ENCODE data around the gene CDADC1.

The CDADC1 gene

DNA sequence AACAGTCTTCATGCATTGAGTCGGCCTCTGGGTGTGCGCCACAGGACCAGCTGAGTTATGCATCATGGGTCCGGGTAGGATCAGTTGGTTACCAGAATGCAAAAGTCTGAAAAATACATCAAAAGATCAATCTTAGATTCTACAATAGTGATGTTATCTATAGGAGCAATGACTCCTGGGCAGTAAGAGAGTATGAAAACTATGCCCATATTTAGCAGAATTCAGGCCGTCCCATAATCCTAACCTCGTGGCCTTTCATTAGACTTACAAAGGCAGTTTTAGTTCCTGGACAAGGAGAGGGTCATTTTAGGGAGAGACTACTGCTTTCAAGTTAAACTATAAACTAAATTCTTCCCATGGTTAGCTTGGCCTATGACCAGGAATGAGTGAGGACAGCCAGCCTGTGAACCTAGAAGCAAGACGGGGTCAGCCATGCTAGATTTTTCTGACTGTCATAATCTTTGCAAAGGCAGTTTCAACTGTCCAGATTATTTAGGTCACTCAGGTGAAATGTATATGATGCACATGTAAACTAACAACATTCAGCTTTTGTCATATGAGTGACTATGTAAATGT, 11.8 kb upstream of the CDADC1 start:
- Histone ChIP-seq H3K9me3 (ENCODE audit: control insufficient read depth in 1 of 2, low read length in 2 of 2) (no peaks in the 10 kb centered on the region), H3K4me1 (ENCODE audit: control insufficient read depth in 1 of 2, insufficient read depth in 2 of 2, low read length in 2 of 2) (no peaks in the 10 kb centered on the region), H3K4me3 (ENCODE audit: low read depth in 1 of 2, low read length in 2 of 2) (no peak overlapping the region), H3K27ac (ENCODE audit: low read depth, low read length) (no peak overlapping the region), H3K9ac (ENCODE audit: low read depth in 1 of 2, low read length in 2 of 2) (no peak overlapping the region), H3K27me3 (ENCODE audit: control insufficient read depth in 1 of 2, insufficient read depth in 2 of 2, low read length in 2 of 2) (no peaks in the 10 kb centered on the region), H3K36me3 (ENCODE audit: control insufficient read depth in 1 of 2, insufficient read depth in 2 of 2, low read length in 2 of 2) (no peaks in the 10 kb centered on the region)

GRCh38 chr13:49238621-49239020, 9.1 kb upstream of the CDADC1 start:
- H3K9me3 ChIP-seq (ENCODE audit: control insufficient read depth in 1 of 2, low read length in 2 of 2) = no peaks in the 10 kb centered on the region

GRCh38 chr13:49240017-49240416, 7.7 kb upstream of the CDADC1 start:
- Histone ChIP-seq H3K9me3 (ENCODE audit: control insufficient read depth in 1 of 2, low read length in 2 of 2) (no peaks in the 10 kb centered on the region), H3K27ac (ENCODE audit: low read depth, low read length) (no peak overlapping the region), H3K9ac (ENCODE audit: low read depth in 1 of 2, low read length in 2 of 2) (no peak overlapping the region), H3K4me3 (ENCODE audit: low read depth in 1 of 2, low read length in 2 of 2) (no peak overlapping the region), H3K36me3 (ENCODE audit: control insufficient read depth in 1 of 2, insufficient read depth in 2 of 2, low read length in 2 of 2) (no peaks in the 10 kb centered on the region), H3K27me3 (ENCODE audit: control insufficient read depth in 1 of 2, insufficient read depth in 2 of 2, low read length in 2 of 2) (no peaks in the 10 kb centered on the region), H3K4me1 (ENCODE audit: control insufficient read depth in 1 of 2, insufficient read depth in 2 of 2, low read length in 2 of 2) (no peaks in the 10 kb centered on the region)

More at GRCh38 chr13:49238621-49239020, 9.1 kb upstream of the CDADC1 start:
- no peaks in the 10 kb centered on the region for H3K4me1 ChIP-seq (ENCODE audit: control insufficient read depth in 1 of 2, insufficient read depth in 2 of 2, low read length in 2 of 2)
- H3K9ac ChIP-seq (ENCODE audit: low read depth in 1 of 2, low read length in 2 of 2) = no peak overlapping the region
- no peaks in the 10 kb centered on the region for H3K27me3 ChIP-seq (ENCODE audit: control insufficient read depth in 1 of 2, insufficient read depth in 2 of 2, low read length in 2 of 2)
- no peak overlapping the region for H3K27ac ChIP-seq (ENCODE audit: low read depth, low read length)
- H3K36me3 ChIP-seq (ENCODE audit: control insufficient read depth in 1 of 2, insufficient read depth in 2 of 2, low read length in 2 of 2) = no peaks in the 10 kb centered on the region
- no peak overlapping the region for H3K4me3 ChIP-seq (ENCODE audit: low read depth in 1 of 2, low read length in 2 of 2)

- Histone ChIP-seq H3K27me3 (ENCODE audit: control insufficient read depth in 1 of 2, insufficient read depth in 2 of 2, low read length in 2 of 2) (no peaks in the 10 kb centered on the region), H3K4me3 (ENCODE audit: low read depth in 1 of 2, low read length in 2 of 2) (no peak overlapping the region), H3K9me3 (ENCODE audit: control insufficient read depth in 1 of 2, low read length in 2 of 2) (no peaks in the 10 kb centered on the region)
Observed at GRCh38 chr13:49241296-49241695, 6.4 kb upstream of the CDADC1 start.

DNA sequence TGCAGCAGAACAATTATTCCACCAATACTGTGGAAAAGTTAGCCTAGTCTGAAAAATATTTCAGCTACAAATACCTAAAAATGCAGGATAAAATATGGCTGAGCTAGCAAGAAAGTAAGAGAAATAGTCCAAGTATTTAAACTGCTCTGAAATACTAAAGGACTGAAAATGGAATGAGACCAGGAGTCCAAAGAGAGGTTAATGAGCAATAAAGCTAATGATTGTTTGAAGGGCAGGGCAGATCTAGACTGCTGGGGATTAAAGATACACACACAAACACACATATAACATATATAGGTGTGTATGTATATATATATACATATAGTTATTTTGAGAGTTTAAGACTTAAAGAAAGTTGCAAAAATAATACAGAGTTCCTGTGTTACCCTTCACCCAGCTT, 2.6 kb upstream of the CDADC1 start:
- no peak overlapping the region for H3K27ac ChIP-seq (ENCODE audit: low read depth, low read length)
- H3K9me3 ChIP-seq (ENCODE audit: control insufficient read depth in 1 of 2, low read length in 2 of 2) = no peaks in the 10 kb centered on the region

More at GRCh38 chr13:49241296-49241695, 6.4 kb upstream of the CDADC1 start:
- Histone ChIP-seq H3K36me3 (ENCODE audit: control insufficient read depth in 1 of 2, insufficient read depth in 2 of 2, low read length in 2 of 2) (no peaks in the 10 kb centered on the region), H3K9ac (ENCODE audit: low read depth in 1 of 2, low read length in 2 of 2) (no peak overlapping the region), H3K27ac (ENCODE audit: low read depth, low read length) (no peak overlapping the region), H3K4me1 (ENCODE audit: control insufficient read depth in 1 of 2, insufficient read depth in 2 of 2, low read length in 2 of 2) (peaks cover 0 to 4% of the 10 kb centered on the region in 2 donors)

DNA sequence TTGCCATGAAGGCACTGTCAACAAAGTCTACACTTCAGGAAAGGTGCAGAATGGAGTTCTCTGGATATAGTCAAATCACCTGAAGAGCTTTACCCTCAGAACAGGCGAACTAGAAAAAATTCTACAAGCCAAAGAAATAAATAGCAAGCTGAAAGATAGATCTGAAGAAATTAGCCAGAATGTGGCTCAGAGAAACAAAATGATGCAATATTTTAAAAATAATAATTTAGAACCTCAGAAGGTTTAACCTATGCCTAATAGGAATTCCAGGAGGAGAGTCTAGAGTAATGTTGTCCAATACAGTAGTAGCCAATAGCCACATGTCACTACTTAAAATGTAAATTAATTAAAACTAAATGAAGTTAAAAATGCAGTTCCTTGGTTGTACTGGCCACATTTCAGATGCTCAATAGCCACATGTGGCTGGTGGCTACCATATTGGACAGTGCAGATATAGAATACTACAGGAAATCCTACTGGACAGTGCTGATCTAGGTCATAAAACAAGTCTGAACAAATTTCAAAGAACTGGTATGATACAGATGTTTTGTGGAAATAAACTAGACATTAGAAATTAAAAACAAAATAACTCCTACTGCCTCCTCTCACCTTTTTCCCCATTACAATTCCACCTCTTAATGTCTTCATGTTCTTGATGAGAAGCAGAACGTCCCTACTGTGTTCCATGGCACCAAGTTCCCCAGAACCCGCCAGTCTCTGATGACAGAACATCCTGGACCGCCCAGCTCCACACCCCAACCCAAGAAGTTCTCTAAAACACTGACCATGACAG, 679 bp upstream of the CDADC1 start:
- peak overlapping the region; percentile 81 to 97 for H3K9ac ChIP-seq (ENCODE audit: low read depth in 1 of 2, low read length in 2 of 2)
- no peaks in the 10 kb centered on the region for H3K9me3 ChIP-seq (ENCODE audit: control insufficient read depth in 1 of 2, low read length in 2 of 2)
- peak overlapping the region; percentile 78 for H3K27ac ChIP-seq (ENCODE audit: low read depth, low read length)
- no peaks in the 10 kb centered on the region for H3K27me3 ChIP-seq (ENCODE audit: control insufficient read depth in 1 of 2, insufficient read depth in 2 of 2, low read length in 2 of 2)
- peaks cover 5 to 9% of the 10 kb centered on the region in 2 donors for H3K4me1 ChIP-seq (ENCODE audit: control insufficient read depth in 1 of 2, insufficient read depth in 2 of 2, low read length in 2 of 2)
- peaks cover 0 to 2% of the 10 kb centered on the region in 2 donors for H3K36me3 ChIP-seq (ENCODE audit: control insufficient read depth in 1 of 2, insufficient read depth in 2 of 2, low read length in 2 of 2)
- peak overlapping the region; percentile 88 to 100 for H3K4me3 ChIP-seq (ENCODE audit: low read depth in 1 of 2, low read length in 2 of 2)

More for the DNA sequence above, 2.6 kb upstream of the CDADC1 start:
- H3K36me3 ChIP-seq (ENCODE audit: control insufficient read depth in 1 of 2, insufficient read depth in 2 of 2, low read length in 2 of 2) = no peaks in the 10 kb centered on the region
- peaks cover 5 to 9% of the 10 kb centered on the region in 2 donors for H3K4me1 ChIP-seq (ENCODE audit: control insufficient read depth in 1 of 2, insufficient read depth in 2 of 2, low read length in 2 of 2)
- H3K27me3 ChIP-seq (ENCODE audit: control insufficient read depth in 1 of 2, insufficient read depth in 2 of 2, low read length in 2 of 2) = no peaks in the 10 kb centered on the region
- H3K4me3 ChIP-seq (ENCODE audit: low read depth in 1 of 2, low read length in 2 of 2) = no peak overlapping the region
- no peak overlapping the region for H3K9ac ChIP-seq (ENCODE audit: low read depth in 1 of 2, low read length in 2 of 2)

- Histone ChIP-seq H3K9me3 (ENCODE audit: control insufficient read depth in 1 of 2, low read length in 2 of 2) (no peaks in the 10 kb centered on the region), H3K36me3 (ENCODE audit: control insufficient read depth in 1 of 2, insufficient read depth in 2 of 2, low read length in 2 of 2) (peaks cover 0 to 4% of the 10 kb centered on the region in 2 donors), H3K27me3 (ENCODE audit: control insufficient read depth in 1 of 2, insufficient read depth in 2 of 2, low read length in 2 of 2) (no peaks in the 10 kb centered on the region), H3K4me1 (ENCODE audit: control insufficient read depth in 1 of 2, insufficient read depth in 2 of 2, low read length in 2 of 2) (peaks cover 5 to 9% of the 10 kb centered on the region in 2 donors), H3K4me3 (ENCODE audit: low read depth in 1 of 2, low read length in 2 of 2) (peak overlapping the region; percentile 88 to 100), H3K9ac (ENCODE audit: low read depth in 1 of 2, low read length in 2 of 2) (peak overlapping the region; percentile 81 to 97), H3K27ac (ENCODE audit: low read depth, low read length) (peak overlapping the region; percentile 78)
Observed at GRCh38 chr13:49248622-49249002, 887 bp downstream of the CDADC1 start.

GRCh38 chr13:49251326-49251725, 3.6 kb downstream of the CDADC1 start:
- H3K4me1 ChIP-seq (ENCODE audit: control insufficient read depth in 1 of 2, insufficient read depth in 2 of 2, low read length in 2 of 2) = peaks cover 5% of the 10 kb centered on the region in 2 donors
- no peaks in the 10 kb centered on the region for H3K9me3 ChIP-seq (ENCODE audit: control insufficient read depth in 1 of 2, low read length in 2 of 2)

GRCh38 chr13:49253310-49253709, 5.6 kb downstream of the CDADC1 start:
- Histone ChIP-seq H3K9ac (ENCODE audit: low read depth in 1 of 2, low read length in 2 of 2) (no peak overlapping the region), H3K9me3 (ENCODE audit: control insufficient read depth in 1 of 2, low read length in 2 of 2) (no peaks in the 10 kb centered on the region), H3K27me3 (ENCODE audit: control insufficient read depth in 1 of 2, insufficient read depth in 2 of 2, low read length in 2 of 2) (no peaks in the 10 kb centered on the region), H3K4me3 (ENCODE audit: low read depth in 1 of 2, low read length in 2 of 2) (no peak overlapping the region), H3K36me3 (ENCODE audit: control insufficient read depth in 1 of 2, insufficient read depth in 2 of 2, low read length in 2 of 2) (peaks cover 8 to 13% of the 10 kb centered on the region in 2 donors), H3K4me1 (ENCODE audit: control insufficient read depth in 1 of 2, insufficient read depth in 2 of 2, low read length in 2 of 2) (peaks cover 0 to 5% of the 10 kb centered on the region in 2 donors), H3K27ac (ENCODE audit: low read depth, low read length) (no peak overlapping the region)

More at GRCh38 chr13:49251326-49251725, 3.6 kb downstream of the CDADC1 start:
- H3K27ac ChIP-seq (ENCODE audit: low read depth, low read length) = no peak overlapping the region
- no peak overlapping the region for H3K9ac ChIP-seq (ENCODE audit: low read depth in 1 of 2, low read length in 2 of 2)
- H3K36me3 ChIP-seq (ENCODE audit: control insufficient read depth in 1 of 2, insufficient read depth in 2 of 2, low read length in 2 of 2) = peaks cover 8 to 13% of the 10 kb centered on the region in 2 donors
- no peak overlapping the region for H3K4me3 ChIP-seq (ENCODE audit: low read depth in 1 of 2, low read length in 2 of 2)
- no peaks in the 10 kb centered on the region for H3K27me3 ChIP-seq (ENCODE audit: control insufficient read depth in 1 of 2, insufficient read depth in 2 of 2, low read length in 2 of 2)

- Histone ChIP-seq H3K4me3 (ENCODE audit: low read depth in 1 of 2, low read length in 2 of 2) (no peak overlapping the region), H3K27me3 (ENCODE audit: control insufficient read depth in 1 of 2, insufficient read depth in 2 of 2, low read length in 2 of 2) (no peaks in the 10 kb centered on the region), H3K27ac (ENCODE audit: low read depth, low read length) (no peak overlapping the region), H3K9ac (ENCODE audit: low read depth in 1 of 2, low read length in 2 of 2) (no peak overlapping the region), H3K36me3 (ENCODE audit: control insufficient read depth in 1 of 2, insufficient read depth in 2 of 2, low read length in 2 of 2) (peaks cover 8 to 13% of the 10 kb centered on the region in 2 donors), H3K9me3 (ENCODE audit: control insufficient read depth in 1 of 2, low read length in 2 of 2) (no peaks in the 10 kb centered on the region), H3K4me1 (ENCODE audit: control insufficient read depth in 1 of 2, insufficient read depth in 2 of 2, low read length in 2 of 2) (no peaks in the 10 kb centered on the region)
Observed at GRCh38 chr13:49254007-49254406, 6.3 kb downstream of the CDADC1 start.
